Activated CD8-positive, alpha-beta memory T cell treated with anti-CD3 and anti-CD28 coated beads, Interleukin-2, amount 50 U/mL, for 24 hours (primary cell): ENCODE data around the gene CWC27.
"Not testable (repeated sequence)": the region's sequence is repeated elsewhere in the genome, so short reads cannot be mapped to it uniquely, and the experiment has no call there.

Experiments used
- DNase-seq: peaks from one replicate; pipeline ENCODE4 v3.0.0-alpha.2; 2020; ENCODE audit errors: extremely low read depth

The CWC27 gene

DNA sequence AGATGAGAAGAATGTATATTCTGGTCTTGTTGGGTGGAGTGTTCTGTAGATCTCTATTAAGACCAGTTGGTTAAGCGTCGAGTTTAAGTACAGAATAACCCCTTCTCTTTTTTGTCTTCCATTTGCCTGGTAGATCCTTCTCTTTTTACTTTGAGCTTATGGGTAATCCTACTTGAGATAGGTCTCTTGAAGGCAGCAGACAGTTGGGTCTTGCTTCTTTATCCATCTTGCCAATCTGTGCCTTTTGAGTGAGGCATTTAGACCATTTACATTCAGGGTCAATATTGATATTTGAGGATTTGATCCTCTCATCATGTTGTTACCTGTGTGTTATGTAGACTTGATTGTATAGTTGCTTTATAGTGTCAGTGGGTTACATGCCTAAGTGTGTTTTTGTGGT is 152.7 kb downstream of the CWC27 start:
- DNase-seq: no peak

DNA sequence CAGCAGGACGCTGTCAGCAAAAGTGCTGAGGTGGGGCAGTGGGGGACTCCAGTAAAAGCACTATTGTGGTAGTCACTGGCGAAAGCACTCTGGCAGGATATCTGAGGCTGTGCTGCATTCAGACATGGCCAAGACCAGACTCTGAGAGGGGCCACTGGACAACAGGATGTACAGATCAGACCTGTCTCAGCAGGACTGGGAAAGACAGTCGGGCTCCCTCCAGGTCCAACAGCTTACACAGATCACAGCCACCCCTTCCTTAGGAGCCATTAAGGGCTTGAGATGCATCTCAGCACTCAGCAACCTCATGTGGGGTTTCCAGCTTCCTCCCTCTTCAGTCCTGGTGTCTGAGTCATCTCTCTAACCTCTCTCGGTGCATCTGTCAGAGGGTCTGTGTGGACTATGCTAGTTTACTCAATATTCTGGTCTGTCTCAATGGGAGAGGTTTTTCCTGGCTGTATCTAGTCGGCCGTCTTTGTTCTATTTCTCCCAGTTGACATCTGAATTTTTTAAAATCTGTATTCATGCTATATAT is 154.5 kb downstream of the CWC27 start:
- DNase-seq: no peak

DNA sequence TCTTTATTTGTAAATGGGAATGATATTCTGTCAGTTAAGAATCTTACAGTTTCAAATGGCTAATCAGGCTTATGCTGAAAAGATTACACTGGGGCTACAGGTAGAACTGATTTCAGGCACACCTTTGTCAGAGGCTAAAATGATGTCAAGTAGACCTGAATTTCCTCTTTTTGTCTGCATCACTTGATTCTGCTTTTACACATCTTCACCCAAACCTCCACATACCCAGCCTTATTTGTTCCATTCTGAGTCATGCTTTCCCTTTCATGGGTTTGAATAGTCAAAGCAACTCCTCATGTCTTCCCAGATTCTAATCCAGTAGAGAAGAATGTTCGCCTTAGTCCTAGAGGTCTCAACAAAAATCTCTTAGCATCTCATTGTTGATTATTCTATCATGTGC is 156.4 kb downstream of the CWC27 start:
- DNase-seq: no peak

DNA sequence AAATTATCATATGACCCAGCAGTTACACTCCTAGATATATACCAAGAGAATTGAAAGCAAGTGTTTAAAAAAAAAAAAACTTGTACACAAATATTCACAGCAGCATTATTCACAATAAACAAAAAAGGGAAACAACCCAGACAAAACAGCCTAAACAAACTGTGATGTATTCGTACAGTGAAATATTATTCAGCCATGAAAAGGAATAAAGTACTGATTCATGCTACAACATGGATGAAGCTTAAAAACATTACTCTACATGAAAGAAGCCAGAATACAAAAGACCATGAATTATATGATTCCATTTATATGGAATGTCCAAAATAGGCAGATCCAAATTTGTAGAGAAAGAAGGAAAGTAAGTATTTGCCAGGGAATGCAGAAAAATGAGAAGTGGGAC is 161.1 kb downstream of the CWC27 start:
- DNase-seq: no peak

DNA sequence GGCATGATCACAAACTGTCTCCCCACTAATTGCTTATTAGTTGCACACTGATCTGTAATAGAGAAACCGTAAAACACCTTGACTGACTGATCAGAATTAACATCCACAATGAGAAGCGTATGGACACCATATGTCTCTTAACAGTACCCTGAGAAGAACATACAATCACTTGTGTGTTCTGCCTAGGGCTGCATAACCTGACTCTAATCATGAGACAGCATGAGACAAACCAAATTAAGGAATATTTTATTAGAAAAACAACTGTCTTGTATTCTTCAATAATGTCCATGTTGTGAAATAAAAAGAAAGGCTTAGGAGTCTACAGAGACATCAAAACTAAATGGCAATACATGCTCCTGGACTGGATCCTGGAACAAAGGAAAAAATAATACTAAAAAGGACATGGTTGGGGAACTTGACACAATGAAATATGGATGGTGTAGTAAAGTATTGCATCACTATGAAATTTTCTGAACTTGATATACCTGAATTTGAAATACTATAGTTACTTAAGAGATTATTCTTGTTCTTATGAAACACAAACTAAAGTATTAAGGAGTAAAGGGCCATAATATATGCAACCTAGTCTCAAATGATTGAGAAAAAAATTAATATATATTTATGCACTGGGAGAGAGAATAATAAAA is 162.1 kb downstream of the CWC27 start:
- no peak for DNase-seq

DNA sequence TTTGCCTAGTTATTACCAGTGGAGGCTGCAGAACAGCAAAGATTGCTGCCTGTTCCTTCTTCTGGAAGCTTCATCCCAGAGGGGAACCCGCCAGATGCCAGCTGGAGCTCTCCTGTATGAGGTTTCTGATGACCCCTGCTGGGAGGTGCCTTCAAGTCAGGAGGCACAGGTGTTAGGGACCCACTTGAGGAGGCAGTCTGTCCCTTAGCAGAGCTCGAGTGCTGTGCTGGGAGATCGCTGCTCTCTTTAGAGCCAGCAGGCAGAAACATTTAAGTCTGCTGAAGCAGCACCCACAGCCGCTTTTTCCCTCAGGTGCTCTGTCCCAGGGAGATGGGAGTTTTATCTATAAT is 170.7 kb downstream of the CWC27 start:
- not testable (repeated sequence) for DNase-seq

DNA sequence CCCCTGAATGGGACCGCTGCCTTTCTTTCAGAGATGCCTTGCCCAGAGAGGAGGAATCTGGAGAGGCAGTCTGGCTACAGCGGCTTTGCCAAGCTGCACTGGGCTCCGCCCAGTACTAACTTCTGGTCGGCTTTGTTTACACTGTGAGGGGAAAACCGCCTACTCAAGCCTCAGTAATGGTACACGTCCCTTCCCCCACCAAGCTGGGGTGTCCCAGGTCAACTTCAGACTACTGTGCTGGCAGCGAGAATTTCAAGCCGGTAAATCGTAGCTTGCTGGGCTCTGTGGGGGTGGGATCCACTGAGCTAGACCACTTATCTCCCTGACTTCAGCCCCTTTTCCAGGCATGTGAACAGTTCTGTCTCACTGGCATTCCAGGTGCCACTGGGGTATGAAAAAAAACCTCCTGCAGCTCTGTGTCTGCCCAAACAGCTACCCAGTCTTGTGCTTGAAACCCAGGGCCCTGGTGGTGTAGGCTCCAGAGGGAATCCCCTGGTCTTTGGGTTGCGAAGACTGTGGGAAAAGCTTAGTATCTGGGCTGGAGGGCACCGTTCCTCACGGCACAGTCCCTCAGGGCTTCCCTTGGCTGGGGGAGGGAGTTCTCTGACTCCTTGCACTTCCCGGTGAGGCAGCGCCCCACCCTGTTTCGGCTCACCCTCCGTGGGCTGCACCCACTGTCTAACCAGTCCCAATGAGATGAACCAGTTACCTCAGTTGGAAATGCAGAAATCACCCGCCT is 171.2 kb downstream of the CWC27 start:
- no peak for DNase-seq

DNA sequence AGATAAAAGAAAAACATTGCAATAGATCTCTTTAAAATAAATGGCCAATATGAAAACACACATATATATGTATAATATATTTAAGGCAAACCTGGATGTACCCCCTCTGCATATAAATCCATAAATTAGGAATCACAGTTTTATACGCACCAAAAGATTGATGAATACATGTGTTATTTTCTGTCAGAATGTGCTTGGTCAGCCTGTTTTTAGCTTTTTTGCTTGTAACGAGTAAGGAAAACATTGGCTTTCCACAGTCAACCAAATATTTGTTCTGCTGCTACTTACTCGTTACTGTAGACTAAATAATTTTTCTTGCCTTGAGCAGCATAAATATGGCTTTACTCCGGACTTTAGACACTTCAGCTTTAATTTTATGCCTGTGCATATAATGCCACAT is 173.7 kb downstream of the CWC27 start:
- no peak for DNase-seq

DNA sequence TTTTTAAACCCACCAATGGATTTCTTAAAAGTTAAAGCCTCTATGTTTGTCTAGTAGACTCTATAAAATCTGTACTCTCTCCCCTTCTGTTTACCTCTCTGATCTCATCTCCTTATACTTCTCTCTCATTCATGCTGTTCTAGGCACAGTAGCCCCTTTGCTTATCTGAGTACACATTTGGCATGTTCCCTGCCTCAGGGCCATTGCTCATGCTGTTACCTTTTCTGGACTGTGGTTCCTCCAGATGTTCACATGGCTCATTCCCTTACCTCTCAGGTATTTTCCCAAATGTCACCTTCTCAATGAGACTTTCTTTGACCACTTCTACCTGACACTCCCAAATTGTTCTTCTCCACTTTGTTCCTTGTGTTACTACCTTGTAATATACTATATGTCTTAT is 176.1 kb downstream of the CWC27 start:
- no peak for DNase-seq

DNA sequence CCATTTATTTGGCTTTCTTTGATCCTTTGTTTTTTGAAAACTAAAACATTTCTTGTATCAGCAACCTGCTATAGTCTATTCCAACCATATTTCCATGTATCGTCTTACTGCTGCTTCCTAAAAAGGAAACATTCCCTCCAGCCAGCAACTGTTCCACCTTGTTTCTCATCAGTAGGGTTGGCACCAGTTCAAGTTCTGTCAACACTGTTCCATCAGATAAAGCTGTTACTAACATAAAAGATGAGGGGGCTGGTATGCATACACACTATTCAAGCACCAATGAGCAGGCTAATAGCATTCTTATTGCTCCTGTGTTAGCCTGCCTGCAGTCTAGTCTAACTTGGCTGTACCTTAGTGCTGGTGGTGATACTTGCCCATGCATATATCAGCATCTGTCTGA is 178.3 kb downstream of the CWC27 start:
- no peak for DNase-seq

DNA sequence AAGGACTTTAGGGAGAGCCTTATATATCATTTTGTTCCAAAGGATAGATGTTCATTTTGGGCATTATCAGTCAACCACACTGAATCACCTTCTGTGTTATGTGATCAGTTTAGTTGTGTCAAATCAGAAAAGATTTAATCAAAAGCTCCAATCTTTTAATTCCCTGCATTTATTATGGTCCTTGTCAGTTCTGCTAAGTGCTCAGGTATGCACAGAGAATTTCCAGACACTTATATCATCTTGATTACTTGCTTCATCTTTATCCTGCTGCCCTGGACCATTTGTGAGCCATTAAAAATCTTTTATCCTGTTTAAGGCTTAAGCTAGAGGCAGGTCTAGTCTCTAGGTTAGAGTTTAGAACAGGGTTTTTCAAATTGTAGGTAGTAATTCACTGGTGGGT is 179.1 kb downstream of the CWC27 start:
- DNase-seq: no peak

DNA sequence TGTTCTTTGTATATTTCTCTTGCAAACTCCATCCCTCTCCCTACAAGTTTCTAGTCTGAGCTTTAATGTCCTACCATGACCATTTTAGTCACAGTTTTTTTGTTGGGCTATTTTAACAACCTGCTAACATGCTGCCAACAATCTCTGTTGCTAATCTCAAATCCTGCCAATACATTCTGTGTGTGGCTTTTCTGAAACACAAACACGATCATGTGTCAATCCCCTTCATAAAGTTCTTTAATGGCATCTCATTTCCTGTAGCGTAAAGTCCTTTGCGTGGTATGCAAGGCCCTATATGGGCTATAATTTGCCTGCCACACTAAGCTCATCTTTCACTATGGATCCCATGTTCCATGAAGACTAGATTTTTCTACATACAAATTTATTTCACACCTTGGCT is 180.6 kb downstream of the CWC27 start:
- no peak for DNase-seq

DNA sequence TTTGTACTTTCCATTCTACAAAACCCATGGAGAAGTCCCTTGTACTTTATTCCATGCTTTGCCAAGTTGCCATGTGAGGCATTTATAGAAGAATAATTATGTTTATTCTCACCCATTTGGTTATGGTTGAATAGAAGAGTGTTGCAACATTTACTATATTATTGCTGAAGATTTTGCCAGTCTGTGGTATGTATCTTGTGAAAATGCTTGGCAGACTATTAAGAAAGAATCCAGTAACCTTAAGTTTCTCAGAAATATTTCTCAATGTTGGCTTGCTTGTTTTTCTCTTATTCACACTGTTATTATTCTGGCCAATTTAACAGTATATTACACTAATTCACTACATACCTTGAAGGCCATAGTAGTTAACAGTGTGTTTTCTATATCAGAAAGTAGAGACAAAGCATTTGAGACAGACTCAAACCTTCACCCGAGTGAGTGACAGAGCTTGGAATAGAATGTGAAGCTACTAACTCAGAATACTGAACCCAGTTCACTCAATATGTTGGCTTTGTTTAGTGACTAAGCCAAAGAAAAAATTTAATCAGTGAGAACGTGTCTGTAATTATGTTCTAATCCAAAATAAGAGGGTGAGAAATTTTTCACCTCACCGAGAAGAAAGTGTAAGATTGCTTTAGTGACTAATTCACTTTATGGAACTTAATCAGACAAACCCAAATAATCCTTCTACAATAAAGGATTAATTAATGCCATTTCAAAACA is 184.4 kb downstream of the CWC27 start:
- no peak for DNase-seq

DNA sequence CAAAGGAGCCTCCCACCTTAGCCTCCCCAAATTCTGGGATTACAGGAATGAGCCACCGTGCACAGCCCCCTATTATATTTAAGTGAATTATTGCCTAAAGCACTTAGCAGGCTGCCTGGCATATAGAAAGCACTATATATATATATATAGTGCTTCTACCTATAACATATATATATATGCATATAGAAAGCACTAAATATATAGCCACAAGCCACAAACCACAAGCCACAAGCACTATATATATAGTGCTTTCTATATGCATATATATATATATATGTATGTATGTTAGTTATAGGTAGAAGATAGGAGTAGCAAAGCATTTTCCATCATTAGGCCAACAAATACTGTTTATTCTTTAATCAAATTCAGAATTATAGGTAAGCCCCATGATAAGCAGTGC is 185.8 kb downstream of the CWC27 start:
- DNase-seq: no peak

DNA sequence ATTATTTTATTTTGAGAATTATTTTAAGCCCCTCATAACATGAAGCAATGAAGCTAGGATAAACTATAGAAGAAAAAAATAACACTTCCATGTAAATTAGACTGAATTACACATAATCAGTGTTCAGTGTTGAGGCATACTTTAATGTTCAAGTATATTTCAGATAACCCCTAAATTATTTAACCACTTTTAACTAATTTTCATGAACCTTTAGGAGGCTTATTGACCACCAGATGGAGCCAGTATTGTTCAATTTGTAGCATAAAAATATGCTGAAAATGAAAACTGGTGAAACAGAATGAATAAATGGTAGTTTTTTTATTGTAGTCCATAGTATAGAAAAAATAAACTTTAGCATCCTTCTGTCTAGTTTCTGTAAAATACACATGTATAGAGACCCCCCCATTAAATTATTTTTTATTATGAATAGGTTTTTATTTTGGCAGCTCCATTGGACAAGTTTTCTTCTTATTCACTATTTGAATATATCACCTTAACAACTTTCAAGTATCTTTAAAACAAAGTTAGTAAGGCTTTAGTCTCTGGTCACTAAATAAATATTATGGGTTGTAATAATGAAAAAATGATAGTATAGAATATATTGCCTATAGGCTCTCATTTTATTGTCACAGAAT is 190.1 kb downstream of the CWC27 start:
- no peak for DNase-seq

DNA sequence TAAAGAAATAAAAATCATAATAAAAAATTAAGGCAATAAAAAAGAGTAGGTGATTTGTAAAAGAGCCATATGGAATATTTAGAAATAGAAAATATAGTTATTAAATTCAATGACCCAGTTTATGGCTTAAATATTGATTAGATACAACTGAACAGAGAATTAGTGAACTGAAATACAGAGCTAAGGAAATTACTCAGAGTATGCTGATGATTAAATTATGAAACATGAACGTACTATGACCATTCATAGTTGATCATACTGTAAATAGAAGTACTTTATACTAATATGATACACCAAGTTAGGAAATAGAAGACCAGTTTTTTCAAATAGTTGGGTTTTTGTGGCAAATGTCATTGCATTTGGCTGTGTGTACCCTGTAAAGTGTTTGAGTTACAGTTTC is 194.5 kb downstream of the CWC27 start:
- no peak for DNase-seq

DNA sequence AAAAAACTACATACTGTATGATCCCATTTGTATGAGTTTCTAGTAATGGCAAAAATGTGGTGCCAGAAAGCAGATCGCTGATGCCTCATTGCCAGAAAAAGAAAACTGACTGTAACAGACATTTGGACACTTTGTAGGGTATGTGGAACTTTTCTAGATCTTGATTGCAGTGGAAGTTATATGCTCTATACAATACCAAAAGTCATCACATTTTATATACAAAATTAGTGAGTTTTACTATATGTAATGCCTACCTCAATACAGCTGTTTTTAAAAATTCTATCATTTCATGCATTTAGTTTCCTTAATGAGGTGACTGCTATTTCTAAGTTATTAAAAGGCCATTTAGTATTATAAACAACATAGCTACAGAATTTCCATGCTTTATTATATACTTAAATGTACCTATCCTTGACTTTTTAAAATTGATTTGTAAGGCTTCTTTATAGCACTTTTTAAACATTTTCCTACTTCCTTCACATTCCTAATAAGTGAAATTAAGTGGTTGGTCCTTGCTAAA is 199.9 kb downstream of the CWC27 start:
- no peak for DNase-seq

DNA sequence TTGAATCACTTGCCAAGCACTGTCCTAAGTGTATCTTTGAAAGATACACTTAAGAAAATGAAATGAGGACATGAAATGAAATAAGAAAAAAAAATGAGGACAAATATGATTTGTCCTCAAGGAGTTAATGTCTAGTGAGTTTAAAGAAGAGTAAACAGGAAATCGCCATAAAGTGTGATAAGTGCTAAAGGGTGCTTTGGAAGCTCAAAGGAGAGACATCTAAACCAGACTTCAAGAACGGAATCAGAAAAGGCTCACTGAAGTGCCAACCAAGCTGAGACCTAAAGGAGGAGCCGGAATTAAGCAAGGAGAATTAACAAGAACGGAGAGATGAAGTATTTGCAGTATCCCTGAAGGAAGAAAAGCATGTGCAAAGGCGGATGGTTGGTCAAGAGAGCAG is 200.8 kb downstream of the CWC27 start:
- no peak for DNase-seq

DNA sequence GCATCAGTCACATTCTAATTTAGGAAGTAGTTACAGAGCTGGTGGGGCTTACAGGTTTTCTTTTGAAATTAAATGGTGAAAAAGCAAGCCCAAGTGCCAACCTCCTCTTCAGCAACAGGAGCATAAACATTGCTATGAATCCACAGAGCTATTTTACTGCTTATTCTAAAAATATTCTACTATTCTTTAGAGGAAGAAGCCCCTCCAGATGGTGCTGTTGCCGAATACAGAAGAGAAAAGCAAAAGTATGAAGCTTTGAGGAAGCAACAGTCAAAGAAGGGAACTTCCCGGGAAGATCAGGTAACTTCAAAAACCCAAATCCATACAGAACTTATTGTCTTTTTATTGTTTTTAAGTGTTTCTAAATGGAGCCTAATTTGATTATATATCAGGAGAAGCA is 202.8 kb downstream of the CWC27 start:
- no peak for DNase-seq

DNA sequence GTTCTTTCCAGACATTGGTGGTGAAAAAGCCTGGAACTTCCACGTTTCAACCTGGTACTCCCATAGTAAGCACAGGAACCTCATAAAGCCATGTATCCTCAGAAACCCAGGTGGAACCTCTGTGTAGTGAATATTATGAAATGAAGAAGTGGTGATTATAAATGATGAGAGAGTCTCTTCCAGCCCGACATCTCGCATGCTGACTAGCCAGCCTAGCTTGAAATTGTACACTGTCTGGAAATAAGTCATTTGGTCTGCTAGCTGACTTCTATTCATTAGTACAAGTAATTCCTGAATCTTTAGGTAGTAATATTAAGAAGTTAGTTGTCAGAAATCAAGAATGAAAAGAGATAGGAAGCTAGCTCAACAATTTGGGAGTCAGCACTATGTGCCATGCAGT is 203.3 kb downstream of the CWC27 start:
- DNase-seq: no peak

DNA sequence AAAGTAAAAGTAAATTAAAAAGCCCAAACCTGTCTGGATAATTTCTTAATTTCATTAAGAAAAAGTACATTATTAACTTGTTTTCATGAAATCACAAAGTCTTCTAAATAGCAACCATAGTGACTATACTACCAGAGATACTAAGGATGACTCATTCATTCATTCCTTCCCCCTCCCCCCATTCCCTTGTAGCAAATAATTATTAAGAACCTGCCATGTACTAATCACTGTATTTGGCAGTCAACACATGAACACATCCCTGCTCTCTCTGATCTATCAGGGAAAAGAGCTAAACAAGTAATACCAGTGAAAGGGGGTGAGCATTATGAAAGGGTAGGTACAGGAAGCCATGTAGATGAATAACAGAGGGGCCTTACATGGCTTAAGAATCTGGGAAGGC is 203.9 kb downstream of the CWC27 start:
- DNase-seq: no peak

DNA sequence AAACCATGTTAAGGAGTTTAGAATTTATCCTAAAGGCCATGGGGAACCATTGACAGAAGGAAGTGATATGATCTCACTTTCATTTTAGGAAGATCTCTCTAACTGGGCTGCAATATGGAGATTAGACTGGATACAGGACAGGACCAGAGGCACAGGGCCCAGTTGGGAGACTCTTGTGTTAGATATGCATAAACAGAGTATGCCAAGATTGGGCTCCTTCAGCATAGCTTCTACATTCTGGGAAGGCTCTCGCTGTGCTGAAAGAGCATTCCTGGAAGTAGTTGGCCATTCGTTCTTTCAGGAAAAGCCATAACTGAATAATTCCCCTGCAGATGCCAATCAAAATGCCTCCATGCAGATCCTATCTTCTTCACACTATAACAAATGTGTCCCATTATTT is 204.5 kb downstream of the CWC27 start:
- DNase-seq: no peak
